ENCODE measurements around the gene MCF2L2.

Gene MCF2L2

DNA sequence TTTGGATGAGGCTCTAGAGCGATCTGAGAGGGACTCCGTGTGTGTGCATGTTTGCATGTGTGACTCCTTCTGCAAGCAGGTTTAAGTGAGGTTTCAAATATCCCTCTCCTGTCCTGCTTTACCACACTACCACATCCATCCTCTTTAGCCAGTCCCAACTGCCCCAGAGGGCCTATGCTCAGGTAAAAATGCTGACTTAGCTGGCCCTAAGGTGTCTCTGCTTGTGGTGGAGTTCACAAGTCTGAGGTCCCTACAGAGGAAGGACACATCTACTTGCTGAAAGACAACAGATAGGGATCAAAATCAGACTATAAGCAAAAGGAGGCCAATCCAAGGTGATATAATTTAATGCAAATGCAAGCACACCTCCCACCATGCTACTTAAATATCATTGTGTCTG lies 88.2 kb downstream of the MCF2L2 start:
- POLR2A ChIA-PET (ENCODE audit: low non-redundant PET): no interaction called here
- TF ChIP-seq, protein P1, sequence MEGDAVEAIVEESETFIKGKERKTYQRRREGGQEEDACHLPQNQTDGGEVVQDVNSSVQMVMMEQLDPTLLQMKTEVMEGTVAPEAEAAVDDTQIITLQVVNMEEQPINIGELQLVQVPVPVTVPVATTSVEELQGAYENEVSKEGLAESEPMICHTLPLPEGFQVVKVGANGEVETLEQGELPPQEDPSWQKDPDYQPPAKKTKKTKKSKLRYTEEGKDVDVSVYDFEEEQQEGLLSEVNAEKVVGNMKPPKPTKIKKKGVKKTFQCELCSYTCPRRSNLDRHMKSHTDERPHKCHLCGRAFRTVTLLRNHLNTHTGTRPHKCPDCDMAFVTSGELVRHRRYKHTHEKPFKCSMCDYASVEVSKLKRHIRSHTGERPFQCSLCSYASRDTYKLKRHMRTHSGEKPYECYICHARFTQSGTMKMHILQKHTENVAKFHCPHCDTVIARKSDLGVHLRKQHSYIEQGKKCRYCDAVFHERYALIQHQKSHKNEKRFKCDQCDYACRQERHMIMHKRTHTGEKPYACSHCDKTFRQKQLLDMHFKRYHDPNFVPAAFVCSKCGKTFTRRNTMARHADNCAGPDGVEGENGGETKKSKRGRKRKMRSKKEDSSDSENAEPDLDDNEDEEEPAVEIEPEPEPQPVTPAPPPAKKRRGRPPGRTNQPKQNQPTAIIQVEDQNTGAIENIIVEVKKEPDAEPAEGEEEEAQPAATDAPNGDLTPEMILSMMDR (conservative IDR thresholded peaks at IDR 0.05; ENCODE audit: low read depth): no peak
- no peak overlapping the region for H3K27ac ChIP-seq
- DNase-seq (ENCODE audit: low spot score): no peak
- CTCF ChIA-PET: no interaction called here

- H3K27ac ChIP-seq: no peak overlapping the region
- POLR2A ChIA-PET (ENCODE audit: low non-redundant PET): no interaction called here
- TF ChIP-seq, protein P1 (conservative IDR thresholded peaks at IDR 0.05; ENCODE audit: low read depth): no peak
- no peak for DNase-seq (ENCODE audit: low spot score)
- CTCF ChIA-PET: no interaction called here
Observed at GRCh38 chr3:183339461-183340086, 88.8 kb downstream of the MCF2L2 start.

DNA sequence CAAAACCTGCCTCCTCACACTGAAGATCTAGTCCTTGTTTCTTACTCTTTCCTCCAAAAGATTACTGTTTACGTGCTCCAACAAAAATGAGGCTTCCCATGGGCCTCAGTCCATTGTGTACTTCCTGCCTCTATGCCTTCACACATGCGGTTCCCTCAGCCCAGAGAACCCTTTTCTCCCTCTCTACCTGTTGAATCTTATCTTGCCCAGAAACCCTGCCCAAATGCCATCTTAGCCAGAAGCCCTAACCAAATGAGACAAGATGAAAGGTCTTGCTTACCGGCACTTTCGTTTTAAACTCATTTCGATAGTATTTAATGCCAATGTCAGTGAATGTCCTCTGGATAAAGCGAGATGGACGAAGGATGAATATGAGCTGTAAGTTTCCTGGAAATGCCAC lies 89.9 kb downstream of the MCF2L2 start:
- H3K27ac ChIP-seq: no peak overlapping the region
- CTCF ChIA-PET: no interaction called here
- no peak for DNase-seq (ENCODE audit: low spot score)
- TF ChIP-seq, protein P1 (conservative IDR thresholded peaks at IDR 0.05; ENCODE audit: low read depth): no peak
- POLR2A ChIA-PET (ENCODE audit: low non-redundant PET): no interaction called here

- TF ChIP-seq, protein P1 (conservative IDR thresholded peaks at IDR 0.05; ENCODE audit: low read depth): no peak
- ChIA-PET POLR2A (ENCODE audit: low non-redundant PET) (no interaction called here), CTCF (interaction anchor here (0.5 kb wide), 1 partner anchor 219 kb away, joined by 3 read pairs; no protein-coding TSS in a partner anchor)
- no peak overlapping the region for H3K27ac ChIP-seq
- DNase-seq (ENCODE audit: low spot score): no peak
Observed at GRCh38 chr3:183332487-183332886, 95.9 kb downstream of the MCF2L2 start.

GRCh38 chr3:183331498-183331897 lies 96.9 kb downstream of the MCF2L2 start:
- ChIA-PET CTCF (no interaction called here), POLR2A (ENCODE audit: low non-redundant PET) (no interaction called here)
- TF ChIP-seq, protein P1 (conservative IDR thresholded peaks at IDR 0.05; ENCODE audit: low read depth): no peak
- DNase-seq (ENCODE audit: low spot score): no peak
- no peak overlapping the region for H3K27ac ChIP-seq

DNA sequence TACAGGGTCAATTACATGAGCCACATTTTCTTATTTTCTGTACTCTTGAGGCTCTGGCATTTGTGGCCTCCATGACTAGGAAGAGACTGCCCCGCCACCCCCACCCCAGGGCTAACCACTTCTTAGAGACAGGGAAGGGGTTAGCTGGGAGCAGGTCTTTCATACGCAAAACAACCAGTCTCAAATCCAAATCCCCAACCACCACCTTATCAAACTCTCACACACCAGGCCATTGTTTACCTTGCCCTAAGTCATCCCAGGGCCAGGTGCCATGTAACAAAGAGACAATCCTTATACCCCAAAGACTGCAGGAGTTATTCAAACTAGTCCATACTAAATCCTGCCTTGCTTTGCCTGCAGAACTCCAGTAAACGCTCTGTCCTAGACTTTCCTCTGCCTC lies 97.5 kb downstream of the MCF2L2 start:
- H3K27ac ChIP-seq: no peak overlapping the region
- TF ChIP-seq, protein P1 (conservative IDR thresholded peaks at IDR 0.05; ENCODE audit: low read depth): no peak
- no peak for DNase-seq (ENCODE audit: low spot score)
- CTCF ChIA-PET: interaction anchor here (0.6 kb wide), 1 partner anchor 402 kb away, joined by 3 read pairs; no protein-coding TSS in a partner anchor
- POLR2A ChIA-PET (ENCODE audit: low non-redundant PET): no interaction called here

Data from RWPE1 (cell line).